Measurements from ENCODE around the gene CUL7.

The CUL7 gene

DNA sequence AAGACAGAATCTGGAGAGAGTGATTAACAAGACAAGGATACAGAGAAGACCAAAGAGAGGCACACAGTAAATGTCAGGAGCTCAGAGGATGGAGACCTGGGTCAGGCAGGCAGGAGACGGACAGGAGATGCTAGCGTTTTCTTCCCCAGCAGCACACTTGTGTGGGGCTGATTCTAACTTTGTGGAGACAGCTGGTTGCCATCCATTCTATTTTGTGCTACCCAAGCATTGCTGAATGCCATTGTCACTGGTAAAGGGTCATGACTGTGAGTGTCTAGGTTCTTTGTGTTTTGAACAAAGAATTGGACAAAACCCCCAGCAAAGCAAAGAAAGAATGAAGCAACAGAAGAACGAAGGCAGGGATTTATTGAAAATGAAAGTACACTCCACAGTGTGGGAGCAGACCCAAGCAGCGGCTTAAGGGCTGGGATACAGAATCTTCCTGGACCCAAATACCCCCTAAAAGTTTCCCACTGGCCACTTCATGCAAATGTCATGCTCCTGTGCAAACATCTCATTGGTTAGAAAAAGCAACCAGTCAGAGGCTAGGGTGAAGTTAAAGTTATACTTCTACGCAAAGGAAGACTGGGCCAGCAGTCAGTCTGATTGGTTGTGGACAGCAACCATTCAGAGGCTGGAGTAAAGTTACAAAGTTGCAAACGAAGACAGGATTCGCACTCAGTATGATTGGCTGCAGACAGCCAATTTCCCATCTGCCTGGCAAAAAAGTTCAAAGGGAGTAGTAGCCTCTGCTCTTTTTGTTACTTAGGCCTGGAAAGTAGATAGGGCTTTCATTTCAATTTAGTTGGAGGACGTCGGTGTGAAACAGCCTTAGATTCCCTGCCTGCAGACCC, 40.0 kb upstream of the CUL7 start:
- no peak for TF ChIP-seq CTCF (IDR thresholded peaks at IDR 0.05; ENCODE audit: low read depth, low read length)
- peak overlapping the region in 1 of 2 donors; percentile 39 for H3K4me3 ChIP-seq (replicated peaks in 1 of 2; ENCODE audit: low read depth in 2 of 2, low read length in 2 of 2)
- DNase-seq (ENCODE audit: low read depth in 2 of 2): peak; percentile 64 to 90

GRCh38 chr6:43092635-43093034, 39.0 kb upstream of the CUL7 start:
- no peak for DNase-seq (ENCODE audit: low read depth in 2 of 2)
- TF ChIP-seq CTCF (IDR thresholded peaks at IDR 0.05; ENCODE audit: low read depth, low read length): no peak
- H3K4me3 ChIP-seq (replicated peaks in 1 of 2; ENCODE audit: low read depth in 2 of 2, low read length in 2 of 2): no peak overlapping the region

- H3K4me3 ChIP-seq (replicated peaks in 1 of 2; ENCODE audit: low read depth in 2 of 2, low read length in 2 of 2): no peak overlapping the region
- no peak for TF ChIP-seq CTCF (IDR thresholded peaks at IDR 0.05; ENCODE audit: low read depth, low read length)
- DNase-seq (ENCODE audit: low read depth in 2 of 2): no peak
Observed at GRCh38 chr6:43091436-43091991, 37.9 kb upstream of the CUL7 start.

DNA sequence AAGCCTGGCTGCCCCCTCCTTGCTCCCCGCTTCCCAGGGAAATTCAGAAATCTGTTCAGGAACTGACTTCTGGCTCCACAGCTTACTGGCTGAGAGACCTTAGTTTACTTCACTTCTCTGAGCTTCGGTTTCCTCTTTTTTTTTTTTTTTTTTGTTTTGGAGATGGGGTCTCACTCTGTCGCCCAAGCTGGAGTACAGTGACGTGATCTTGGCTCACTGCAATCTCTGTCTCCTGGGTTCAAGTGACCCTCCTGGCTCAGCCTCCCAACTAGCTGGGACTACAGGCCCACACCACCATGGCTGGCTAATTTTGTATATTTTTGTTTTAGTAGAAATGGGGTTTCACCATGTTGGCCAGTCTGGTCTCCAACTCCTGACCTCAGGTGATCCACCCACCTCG, 37.4 kb upstream of the CUL7 start:
- DNase-seq (ENCODE audit: low read depth in 2 of 2): no peak
- H3K4me3 ChIP-seq (replicated peaks in 1 of 2; ENCODE audit: low read depth in 2 of 2, low read length in 2 of 2): no peak overlapping the region
- TF ChIP-seq CTCF (IDR thresholded peaks at IDR 0.05; ENCODE audit: low read depth, low read length): no peak

- TF ChIP-seq CTCF (IDR thresholded peaks at IDR 0.05; ENCODE audit: low read depth, low read length): no peak
- DNase-seq (ENCODE audit: low read depth in 2 of 2): no peak
- H3K4me3 ChIP-seq (replicated peaks in 1 of 2; ENCODE audit: low read depth in 2 of 2, low read length in 2 of 2): no peak overlapping the region
Observed at GRCh38 chr6:43090559-43090956, 36.9 kb upstream of the CUL7 start.

GRCh38 chr6:43089874-43090558, 36.4 kb upstream of the CUL7 start:
- no peak for TF ChIP-seq CTCF (IDR thresholded peaks at IDR 0.05; ENCODE audit: low read depth, low read length)
- DNase-seq (ENCODE audit: low read depth in 2 of 2): no peak

More at GRCh38 chr6:43089874-43090558, 36.4 kb upstream of the CUL7 start:
- H3K4me3 ChIP-seq (replicated peaks in 1 of 2; ENCODE audit: low read depth in 2 of 2, low read length in 2 of 2): no peak overlapping the region

Data from cardiac fibroblast (primary cell).